Neural crest cell (in vitro differentiated cells): ENCODE data around the gene CARMIL3. TPM values are rescaled to one million over a fixed set of nuclear protein-coding genes. Genes with fewer than 3 reads are reported as not detected.

ENCODE experiments used
- DNase-seq: peaks from one replicate; pipeline ENCODE4 v3.0.0; 2021; ENCODE audit warnings: low read depth, mixed read lengths, low spot score
- H3K27ac Mint-ChIP-seq: one replicate; pipeline ENCODE4 v1.8.0; 2021; ENCODE audit warnings: mild to moderate bottlenecking, mixed read lengths; ENCODE audit not compliant: unreplicated experiment
- H3K27me3 Mint-ChIP-seq: 2 replicates; pipeline ENCODE4 v1.8.0; 2021; ENCODE audit warnings: low read depth, mild to moderate bottlenecking, mixed read lengths
- H3K36me3 Mint-ChIP-seq: 2 replicates; pipeline ENCODE4 v1.8.0; 2021; ENCODE audit warnings: low read depth, mild to moderate bottlenecking, mixed read lengths
- H3K4me1 Mint-ChIP-seq: 2 replicates; pipeline ENCODE4 v1.8.0; 2021; ENCODE audit warnings: mixed read lengths
- H3K4me3 Mint-ChIP-seq: one replicate; pipeline ENCODE4 v1.8.0; 2021; ENCODE audit warnings: mild to moderate bottlenecking, mixed read lengths
- H3K9me3 Mint-ChIP-seq: 2 replicates; pipeline ENCODE4 v1.8.0; 2021; ENCODE audit warnings: mixed read lengths
- total RNA-seq: library from RNA; stranded (reverse); gene quantifications from 2 replicates; pipeline ENCODE4 v1.2.1, GENCODE V29; 2021
- TF ChIP-seq, protein P1 (sequence below): fragments of 200-600 bp; sonication (generic); conservative IDR thresholded peaks from 2 replicates; pipeline ENCODE4 v1.5.0; 2021; ENCODE audit warnings: antibody characterized with exemption, mild to moderate bottlenecking

CARMIL3 gene
- total RNA-seq, 1 donor from 2014 or later = 9.4 TPM

- no peak overlapping the region for H3K4me3 Mint-ChIP-seq
- H3K4me1 Mint-ChIP-seq = peaks cover 16% of the 10 kb centered on the region
- no peak for DNase-seq
- H3K27ac Mint-ChIP-seq = peak overlapping the region; percentile 8
- H3K9me3 Mint-ChIP-seq = no peaks in the 10 kb centered on the region
- TF ChIP-seq, protein P1, sequence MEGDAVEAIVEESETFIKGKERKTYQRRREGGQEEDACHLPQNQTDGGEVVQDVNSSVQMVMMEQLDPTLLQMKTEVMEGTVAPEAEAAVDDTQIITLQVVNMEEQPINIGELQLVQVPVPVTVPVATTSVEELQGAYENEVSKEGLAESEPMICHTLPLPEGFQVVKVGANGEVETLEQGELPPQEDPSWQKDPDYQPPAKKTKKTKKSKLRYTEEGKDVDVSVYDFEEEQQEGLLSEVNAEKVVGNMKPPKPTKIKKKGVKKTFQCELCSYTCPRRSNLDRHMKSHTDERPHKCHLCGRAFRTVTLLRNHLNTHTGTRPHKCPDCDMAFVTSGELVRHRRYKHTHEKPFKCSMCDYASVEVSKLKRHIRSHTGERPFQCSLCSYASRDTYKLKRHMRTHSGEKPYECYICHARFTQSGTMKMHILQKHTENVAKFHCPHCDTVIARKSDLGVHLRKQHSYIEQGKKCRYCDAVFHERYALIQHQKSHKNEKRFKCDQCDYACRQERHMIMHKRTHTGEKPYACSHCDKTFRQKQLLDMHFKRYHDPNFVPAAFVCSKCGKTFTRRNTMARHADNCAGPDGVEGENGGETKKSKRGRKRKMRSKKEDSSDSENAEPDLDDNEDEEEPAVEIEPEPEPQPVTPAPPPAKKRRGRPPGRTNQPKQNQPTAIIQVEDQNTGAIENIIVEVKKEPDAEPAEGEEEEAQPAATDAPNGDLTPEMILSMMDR = no peak
- no peaks in the 10 kb centered on the region for H3K36me3 Mint-ChIP-seq
- peaks cover 39% of the 10 kb centered on the region for H3K27me3 Mint-ChIP-seq
Measured at GRCh38 chr14:24086193-24086955, 34.6 kb downstream of the CARMIL3 start.

DNA sequence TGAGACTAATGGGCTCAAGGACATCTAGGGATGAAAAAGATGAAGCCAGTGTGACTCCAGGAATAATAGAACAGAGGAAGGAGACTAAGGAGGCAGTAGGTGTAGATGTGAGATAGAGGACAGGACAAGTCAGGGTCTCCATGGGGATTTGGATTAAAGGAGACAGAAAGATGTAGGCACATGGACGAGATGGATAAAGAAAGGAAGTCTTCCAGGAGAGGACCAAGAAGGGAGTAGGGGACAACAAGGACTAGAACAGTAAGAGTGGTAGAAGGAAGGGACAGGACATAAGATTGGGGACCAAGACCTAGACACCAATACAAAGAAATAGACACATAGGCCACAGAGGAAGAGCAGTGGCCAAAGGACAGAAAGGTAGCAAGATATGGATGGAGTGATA is 35.2 kb downstream of the CARMIL3 start:
- TF ChIP-seq, protein P1 = no peak
- Mint-ChIP-seq H3K27me3 (peaks cover 35% of the 10 kb centered on the region), H3K36me3 (no peaks in the 10 kb centered on the region), H3K4me3 (no peak overlapping the region), H3K27ac (no peak overlapping the region), H3K4me1 (peaks cover 13% of the 10 kb centered on the region), H3K9me3 (no peaks in the 10 kb centered on the region)
- no peak for DNase-seq

- H3K9me3 Mint-ChIP-seq = no peaks in the 10 kb centered on the region
- H3K4me3 Mint-ChIP-seq = no peak overlapping the region
- H3K36me3 Mint-ChIP-seq = no peaks in the 10 kb centered on the region
- peaks cover 24% of the 10 kb centered on the region for H3K27me3 Mint-ChIP-seq
- H3K4me1 Mint-ChIP-seq = peaks cover 16% of the 10 kb centered on the region
- TF ChIP-seq, protein P1 = no peak
- no peak overlapping the region for H3K27ac Mint-ChIP-seq
- no peak for DNase-seq
Measured at GRCh38 chr14:24088095-24088494, 36.3 kb downstream of the CARMIL3 start.

- no peaks in the 10 kb centered on the region for H3K36me3 Mint-ChIP-seq
- peak overlapping the region; percentile 19 for H3K27ac Mint-ChIP-seq
- DNase-seq = no peak
- no peak overlapping the region for H3K4me3 Mint-ChIP-seq
- peaks cover 6% of the 10 kb centered on the region for H3K27me3 Mint-ChIP-seq
- TF ChIP-seq, protein P1 = no peak
- peaks cover 28% of the 10 kb centered on the region for H3K4me1 Mint-ChIP-seq
- no peaks in the 10 kb centered on the region for H3K9me3 Mint-ChIP-seq
Measured at GRCh38 chr14:24089890-24090289, 38.1 kb downstream of the CARMIL3 start.

- H3K4me3 Mint-ChIP-seq = peak overlapping the region; percentile 94
- no peaks in the 10 kb centered on the region for H3K9me3 Mint-ChIP-seq
- no peaks in the 10 kb centered on the region for H3K27me3 Mint-ChIP-seq
- DNase-seq = no peak
- no peaks in the 10 kb centered on the region for H3K36me3 Mint-ChIP-seq
- TF ChIP-seq, protein P1 = no peak
- peaks cover 38% of the 10 kb centered on the region for H3K4me1 Mint-ChIP-seq
- no peak overlapping the region for H3K27ac Mint-ChIP-seq
Measured at GRCh38 chr14:24092110-24092504, 40.3 kb downstream of the CARMIL3 start.
